Osteocyte (in vitro differentiated cells): ENCODE data around the gene CTNNA2. TPM values are rescaled to one million over a fixed set of nuclear protein-coding genes. Genes with fewer than 3 reads are reported as not detected.
A peak's percentile ranks its signal among the peaks of the same experiment; 100 is the strongest.

Experiments
- DNase-seq: peaks from one replicate; pipeline ENCODE4 v3.0.0; 2021; ENCODE audit warnings: mixed read lengths; ENCODE audit not compliant: unreplicated experiment; ENCODE audit errors: extremely low spot score
- H3K27ac Mint-ChIP-seq: one replicate; pipeline ENCODE4 v1.8.0; 2021; ENCODE audit warnings: mild to moderate bottlenecking, mixed read lengths; ENCODE audit not compliant: unreplicated experiment
- H3K27me3 Mint-ChIP-seq: one replicate; pipeline ENCODE4 v1.8.0; 2021; ENCODE audit warnings: mixed read lengths; ENCODE audit not compliant: unreplicated experiment
- H3K36me3 Mint-ChIP-seq: one replicate; pipeline ENCODE4 v1.8.0; 2021; ENCODE audit warnings: mixed read lengths; ENCODE audit not compliant: unreplicated experiment
- H3K4me1 Mint-ChIP-seq: one replicate; pipeline ENCODE4 v1.8.0; 2021; ENCODE audit warnings: mixed read lengths; ENCODE audit not compliant: unreplicated experiment
- H3K4me3 Mint-ChIP-seq: one replicate; pipeline ENCODE4 v1.8.0; 2021; ENCODE audit warnings: mild to moderate bottlenecking, moderate library complexity, mixed read lengths; ENCODE audit not compliant: unreplicated experiment
- H3K9me3 Mint-ChIP-seq: one replicate; pipeline ENCODE4 v1.8.0; 2021; ENCODE audit warnings: mixed read lengths; ENCODE audit not compliant: unreplicated experiment
- total RNA-seq: library from RNA; stranded (reverse); gene quantifications from 2 replicates; pipeline ENCODE4 v1.2.1, GENCODE V29; 2021
- TF ChIP-seq, protein P1 (sequence below): fragments of 200-600 bp; sonication (generic); IDR thresholded peaks from 2 replicates; pipeline ENCODE4 v1.5.0; 2021; ENCODE audit warnings: antibody characterized with exemption, mild to moderate bottlenecking, moderate library complexity

CTNNA2 gene
- total RNA-seq, 1 donor from 2014 or later: not detected

DNA sequence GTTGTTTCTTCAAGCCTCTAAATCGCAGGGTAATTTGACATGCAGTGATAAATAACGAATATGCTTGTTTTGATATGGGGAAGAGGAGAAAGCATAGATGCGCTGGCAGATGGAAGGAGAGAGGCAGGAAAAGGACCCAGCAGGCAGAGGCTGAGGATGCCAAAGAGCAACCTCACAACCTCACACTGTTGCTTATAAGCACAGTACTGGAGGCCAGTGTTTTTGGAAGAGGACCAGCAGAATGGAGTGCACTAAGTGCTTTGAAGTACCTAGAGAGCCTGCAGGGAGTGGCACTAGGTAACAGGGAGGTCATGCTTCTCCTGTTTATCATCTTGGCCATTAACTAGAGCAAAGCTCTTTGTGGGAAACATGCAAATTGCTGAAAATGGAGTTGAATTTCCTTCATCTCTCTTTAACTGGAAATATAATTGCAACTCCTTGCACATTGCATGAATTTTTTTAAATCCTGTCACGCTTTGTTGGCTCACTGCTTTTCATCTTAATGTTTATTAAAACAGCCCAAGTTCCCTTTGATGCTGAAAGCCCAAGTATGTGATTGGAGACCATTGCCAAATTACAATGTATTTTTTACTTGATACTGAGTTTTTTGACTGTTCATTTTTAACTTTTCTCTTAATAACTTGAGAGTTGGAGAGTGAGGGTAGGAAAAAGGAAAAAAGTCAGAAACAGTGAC is 555.3 kb downstream of the CTNNA2 start:
- Mint-ChIP-seq H3K9me3 (no peaks in the 10 kb centered on the region), H3K4me1 (no peaks in the 10 kb centered on the region), H3K27ac (no peak overlapping the region), H3K27me3 (no peaks in the 10 kb centered on the region), H3K4me3 (no peak overlapping the region), H3K36me3 (no peaks in the 10 kb centered on the region)
- TF ChIP-seq, protein P1, sequence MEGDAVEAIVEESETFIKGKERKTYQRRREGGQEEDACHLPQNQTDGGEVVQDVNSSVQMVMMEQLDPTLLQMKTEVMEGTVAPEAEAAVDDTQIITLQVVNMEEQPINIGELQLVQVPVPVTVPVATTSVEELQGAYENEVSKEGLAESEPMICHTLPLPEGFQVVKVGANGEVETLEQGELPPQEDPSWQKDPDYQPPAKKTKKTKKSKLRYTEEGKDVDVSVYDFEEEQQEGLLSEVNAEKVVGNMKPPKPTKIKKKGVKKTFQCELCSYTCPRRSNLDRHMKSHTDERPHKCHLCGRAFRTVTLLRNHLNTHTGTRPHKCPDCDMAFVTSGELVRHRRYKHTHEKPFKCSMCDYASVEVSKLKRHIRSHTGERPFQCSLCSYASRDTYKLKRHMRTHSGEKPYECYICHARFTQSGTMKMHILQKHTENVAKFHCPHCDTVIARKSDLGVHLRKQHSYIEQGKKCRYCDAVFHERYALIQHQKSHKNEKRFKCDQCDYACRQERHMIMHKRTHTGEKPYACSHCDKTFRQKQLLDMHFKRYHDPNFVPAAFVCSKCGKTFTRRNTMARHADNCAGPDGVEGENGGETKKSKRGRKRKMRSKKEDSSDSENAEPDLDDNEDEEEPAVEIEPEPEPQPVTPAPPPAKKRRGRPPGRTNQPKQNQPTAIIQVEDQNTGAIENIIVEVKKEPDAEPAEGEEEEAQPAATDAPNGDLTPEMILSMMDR: no peak
- DNase-seq: no peak

DNA sequence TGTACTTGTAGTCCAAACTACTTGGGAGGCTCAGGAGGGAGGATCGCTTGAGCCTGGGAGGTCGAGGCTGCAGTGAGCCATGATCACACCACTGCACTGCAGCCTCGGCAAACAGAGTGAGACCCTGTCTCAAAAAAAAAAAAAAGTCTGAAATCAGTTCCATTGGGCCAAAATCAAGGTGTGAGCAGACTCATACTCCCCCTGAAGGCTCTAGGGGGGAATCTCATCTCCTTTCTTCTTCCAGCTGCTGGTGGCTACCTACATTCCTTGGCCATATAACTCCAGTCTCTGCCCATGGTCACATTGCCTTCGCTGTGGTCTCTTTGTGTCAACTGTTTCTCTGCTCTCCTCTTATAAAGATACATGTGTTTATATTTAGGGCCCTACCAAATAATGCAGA is 557.7 kb downstream of the CTNNA2 start:
- TF ChIP-seq, protein P1: no peak
- DNase-seq: no peak
- no peaks in the 10 kb centered on the region for H3K4me1 Mint-ChIP-seq
- no peak overlapping the region for H3K27ac Mint-ChIP-seq
- no peaks in the 10 kb centered on the region for H3K27me3 Mint-ChIP-seq
- no peaks in the 10 kb centered on the region for H3K36me3 Mint-ChIP-seq
- H3K9me3 Mint-ChIP-seq: no peaks in the 10 kb centered on the region
- no peak overlapping the region for H3K4me3 Mint-ChIP-seq

DNA sequence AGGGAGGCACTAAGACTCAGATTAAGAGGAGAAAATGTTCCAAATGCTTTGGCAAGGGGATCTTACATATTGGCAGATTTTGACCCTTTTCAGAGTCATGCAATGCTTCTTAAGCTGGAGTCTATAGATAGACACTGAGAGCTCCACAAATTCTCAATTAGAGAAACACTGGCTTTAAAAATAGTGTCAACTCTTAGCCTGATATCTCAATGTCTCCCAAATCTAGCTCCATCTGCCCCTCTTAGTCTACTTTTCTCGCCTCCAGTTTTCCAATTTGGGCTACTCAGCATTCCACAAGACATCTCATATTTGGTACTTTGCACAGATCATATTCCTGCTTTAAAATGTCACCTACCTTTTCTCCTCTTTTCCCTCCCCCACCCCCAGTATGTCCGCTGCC is 559.1 kb downstream of the CTNNA2 start:
- H3K27me3 Mint-ChIP-seq: no peaks in the 10 kb centered on the region
- no peaks in the 10 kb centered on the region for H3K36me3 Mint-ChIP-seq
- H3K27ac Mint-ChIP-seq: no peak overlapping the region
- no peaks in the 10 kb centered on the region for H3K4me1 Mint-ChIP-seq
- H3K9me3 Mint-ChIP-seq: no peaks in the 10 kb centered on the region
- H3K4me3 Mint-ChIP-seq: no peak overlapping the region
- DNase-seq: no peak
- TF ChIP-seq, protein P1: no peak

DNA sequence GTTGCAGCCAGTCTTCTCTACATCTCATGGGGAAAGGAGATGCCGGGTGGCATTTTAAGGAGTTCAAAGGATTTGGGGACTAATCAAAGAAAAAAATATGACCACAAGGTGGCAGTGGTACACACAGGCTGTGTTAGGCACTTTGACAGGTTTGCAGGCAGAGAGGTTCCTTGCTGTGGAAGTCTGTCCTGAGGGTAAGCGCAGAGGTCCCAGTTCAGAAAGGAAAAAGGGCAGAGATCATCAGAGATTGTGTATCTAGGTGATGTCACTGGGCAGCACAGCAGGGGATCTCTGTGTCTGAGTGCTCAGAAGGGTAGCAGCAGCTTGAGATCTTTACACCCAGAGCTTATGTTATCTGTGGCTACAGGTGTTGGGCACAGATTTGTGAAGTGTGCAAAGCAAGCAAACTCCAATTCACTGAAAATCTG is 560.3 kb downstream of the CTNNA2 start:
- DNase-seq: no peak
- H3K9me3 Mint-ChIP-seq: no peaks in the 10 kb centered on the region
- no peak overlapping the region for H3K4me3 Mint-ChIP-seq
- TF ChIP-seq, protein P1: peak; percentile 67
- no peaks in the 10 kb centered on the region for H3K4me1 Mint-ChIP-seq
- H3K27ac Mint-ChIP-seq: no peak overlapping the region
- H3K36me3 Mint-ChIP-seq: no peaks in the 10 kb centered on the region
- H3K27me3 Mint-ChIP-seq: no peaks in the 10 kb centered on the region

DNA sequence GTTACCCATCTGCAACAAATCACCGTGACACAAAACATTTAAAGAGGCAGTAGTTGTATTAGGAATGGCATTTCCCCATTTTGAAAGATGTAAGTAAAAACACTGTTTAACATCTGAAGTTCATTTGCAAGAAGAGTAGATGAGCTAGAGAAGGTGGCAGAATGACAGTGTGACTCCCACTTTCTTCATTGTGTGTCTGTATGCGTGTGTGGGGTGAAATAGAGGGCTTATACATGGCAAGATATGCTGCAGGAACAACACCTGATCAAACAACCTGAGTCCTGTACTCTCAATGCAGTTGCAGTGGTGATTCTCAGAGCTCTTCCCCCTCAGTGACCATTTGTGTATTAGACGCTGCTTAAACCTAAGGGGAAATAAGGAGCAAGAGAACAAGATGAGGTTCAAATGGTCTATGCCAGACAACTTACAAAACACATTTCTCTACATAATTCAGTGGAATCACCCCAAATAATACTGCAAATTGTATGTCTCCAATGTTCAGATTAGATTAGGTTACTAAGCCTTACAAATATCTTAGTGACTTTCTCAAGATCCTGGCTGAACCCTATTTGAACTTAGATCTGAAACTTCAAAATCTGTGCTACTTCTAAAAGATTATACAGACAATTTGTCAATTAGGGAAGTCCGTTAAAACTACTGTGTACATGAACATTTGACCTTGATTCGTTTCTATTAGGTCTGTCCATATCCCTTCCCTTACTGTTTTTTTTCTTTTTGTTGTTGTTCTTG is 561.6 kb downstream of the CTNNA2 start:
- H3K9me3 Mint-ChIP-seq: no peaks in the 10 kb centered on the region
- no peak for DNase-seq
- H3K4me3 Mint-ChIP-seq: no peak overlapping the region
- H3K36me3 Mint-ChIP-seq: no peaks in the 10 kb centered on the region
- TF ChIP-seq, protein P1: no peak
- no peaks in the 10 kb centered on the region for H3K4me1 Mint-ChIP-seq
- H3K27ac Mint-ChIP-seq: no peak overlapping the region
- no peaks in the 10 kb centered on the region for H3K27me3 Mint-ChIP-seq
